ENCODE data around the gene AATK.

Gene AATK

GRCh38 chr17:81128774-81129173, 37.2 kb downstream of the AATK start:
- no peak for DNase-seq (ENCODE audit: low read depth in 2 of 2, low spot score in 1 of 2)

GRCh38 chr17:81128338-81128737, 37.7 kb downstream of the AATK start:
- DNase-seq (ENCODE audit: low read depth in 2 of 2, low spot score in 1 of 2) = no peak

GRCh38 chr17:81127526-81128177, 38.4 kb downstream of the AATK start:
- DNase-seq (ENCODE audit: low read depth in 2 of 2, low spot score in 1 of 2) = no peak

GRCh38 chr17:81127133-81127455, 38.9 kb downstream of the AATK start:
- DNase-seq (ENCODE audit: low read depth in 2 of 2, low spot score in 1 of 2) = no peak

GRCh38 chr17:81126281-81127132, 39.5 kb downstream of the AATK start:
- DNase-seq (ENCODE audit: low read depth in 2 of 2, low spot score in 1 of 2) = no peak

GRCh38 chr17:81125573-81126081, 40.4 kb downstream of the AATK start:
- no peak for DNase-seq (ENCODE audit: low read depth in 2 of 2, low spot score in 1 of 2)

GRCh38 chr17:81124377-81124776, 41.6 kb downstream of the AATK start:
- no peak for DNase-seq (ENCODE audit: low read depth in 2 of 2, low spot score in 1 of 2)

GRCh38 chr17:81123052-81124048, 42.7 kb downstream of the AATK start:
- DNase-seq (ENCODE audit: low read depth in 2 of 2, low spot score in 1 of 2) = no peak

GRCh38 chr17:81121841-81122733, 43.9 kb downstream of the AATK start:
- no peak for DNase-seq (ENCODE audit: low read depth in 2 of 2, low spot score in 1 of 2)

- DNase-seq (ENCODE audit: low read depth in 2 of 2, low spot score in 1 of 2) = no peak
These were observed 45.1 kb downstream of the AATK start for GRCh38 chr17:81120695-81121621.

GRCh38 chr17:81120149-81120484, 45.9 kb downstream of the AATK start:
- DNase-seq (ENCODE audit: low read depth in 2 of 2, low spot score in 1 of 2) = no peak

- DNase-seq (ENCODE audit: low read depth in 2 of 2, low spot score in 1 of 2) = peak; percentile 32 to 57
These were observed 46.5 kb downstream of the AATK start for GRCh38 chr17:81119223-81120148.

- DNase-seq (ENCODE audit: low read depth in 2 of 2, low spot score in 1 of 2) = no peak
These were observed 47.5 kb downstream of the AATK start for GRCh38 chr17:81118308-81119221.

- DNase-seq (ENCODE audit: low read depth in 2 of 2, low spot score in 1 of 2) = no peak
These were observed 48.3 kb downstream of the AATK start for GRCh38 chr17:81117672-81118198.

- no peak for DNase-seq (ENCODE audit: low read depth in 2 of 2, low spot score in 1 of 2)
These were observed 49.3 kb downstream of the AATK start for GRCh38 chr17:81116704-81117103.

GRCh38 chr17:81115749-81116464, 50.1 kb downstream of the AATK start:
- DNase-seq (ENCODE audit: low read depth in 2 of 2, low spot score in 1 of 2) = no peak
